Raji (cell line): ENCODE results near the gene ADAMTSL5.

ENCODE experiments used
- POLR2A ChIP-seq: IDR thresholded peaks from 2 replicates; pipeline ENCODE4 v1.6.1; 2011; ENCODE audit warnings: low read depth, low read length, control low read depth; ENCODE audit not compliant: insufficient read depth

ADAMTSL5 gene

DNA sequence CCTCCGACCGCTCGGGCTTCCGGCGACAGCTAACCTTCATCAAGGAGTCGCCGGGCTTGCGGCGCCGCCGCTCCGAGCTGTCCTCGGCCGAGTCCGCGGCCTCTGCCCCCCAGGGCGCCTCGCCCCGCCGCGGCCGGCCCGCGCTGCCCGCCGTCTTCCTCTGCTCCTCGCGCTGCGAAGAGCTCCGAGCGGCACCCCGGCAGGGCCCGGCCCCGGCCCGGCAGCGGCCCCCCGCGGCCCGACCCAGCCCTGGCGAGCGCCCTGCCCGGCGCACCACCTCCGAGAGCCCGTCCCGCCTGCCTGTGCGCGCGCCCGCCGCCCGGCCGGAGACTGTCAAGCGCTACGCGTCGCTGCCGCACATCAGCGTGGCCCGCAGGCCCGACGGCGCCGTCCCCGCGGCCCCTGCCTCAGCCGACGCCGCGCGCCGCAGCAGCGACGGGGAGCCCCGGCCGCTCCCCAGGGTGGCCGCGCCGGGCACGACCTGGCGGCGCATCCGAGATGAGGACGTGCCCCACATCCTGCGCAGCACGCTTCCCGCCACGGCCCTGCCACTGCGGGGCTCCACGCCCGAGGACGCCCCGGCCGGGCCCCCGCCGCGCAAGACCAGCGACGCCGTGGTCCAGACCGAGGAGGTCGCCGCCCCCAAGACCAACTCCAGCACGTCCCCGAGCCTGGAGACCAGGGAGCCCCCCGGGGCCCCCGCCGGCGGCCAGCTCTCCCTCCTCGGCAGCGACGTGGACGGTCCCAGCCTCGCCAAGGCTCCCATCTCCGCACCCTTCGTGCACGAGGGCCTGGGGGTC is 43.4 kb downstream of the ADAMTSL5 start:
- no peak for TF ChIP-seq POLR2A

GRCh38 chr19:1468821-1469254 is 44.0 kb downstream of the ADAMTSL5 start:
- no peak for TF ChIP-seq POLR2A

GRCh38 chr19:1468274-1468820 is 44.5 kb downstream of the ADAMTSL5 start:
- TF ChIP-seq POLR2A: no peak

GRCh38 chr19:1467490-1468273 is 45.1 kb downstream of the ADAMTSL5 start:
- TF ChIP-seq POLR2A: no peak

DNA sequence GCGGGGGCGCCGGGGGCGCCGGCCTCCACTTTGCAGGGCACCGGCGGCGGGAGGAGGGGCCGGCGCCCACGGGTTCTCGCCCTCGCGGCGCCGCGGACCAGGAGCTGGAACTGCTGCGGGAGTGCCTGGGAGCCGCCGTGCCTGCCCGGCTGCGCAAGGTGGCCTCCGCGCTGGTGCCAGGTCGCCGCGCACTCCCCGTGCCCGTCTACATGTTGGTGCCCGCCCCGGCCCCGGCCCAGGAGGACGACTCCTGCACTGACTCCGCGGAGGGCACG is 45.7 kb downstream of the ADAMTSL5 start:
- no peak for TF ChIP-seq POLR2A

GRCh38 chr19:1466461-1467214 is 46.2 kb downstream of the ADAMTSL5 start:
- no peak for TF ChIP-seq POLR2A

GRCh38 chr19:1466018-1466460 is 46.8 kb downstream of the ADAMTSL5 start:
- no peak for TF ChIP-seq POLR2A

DNA sequence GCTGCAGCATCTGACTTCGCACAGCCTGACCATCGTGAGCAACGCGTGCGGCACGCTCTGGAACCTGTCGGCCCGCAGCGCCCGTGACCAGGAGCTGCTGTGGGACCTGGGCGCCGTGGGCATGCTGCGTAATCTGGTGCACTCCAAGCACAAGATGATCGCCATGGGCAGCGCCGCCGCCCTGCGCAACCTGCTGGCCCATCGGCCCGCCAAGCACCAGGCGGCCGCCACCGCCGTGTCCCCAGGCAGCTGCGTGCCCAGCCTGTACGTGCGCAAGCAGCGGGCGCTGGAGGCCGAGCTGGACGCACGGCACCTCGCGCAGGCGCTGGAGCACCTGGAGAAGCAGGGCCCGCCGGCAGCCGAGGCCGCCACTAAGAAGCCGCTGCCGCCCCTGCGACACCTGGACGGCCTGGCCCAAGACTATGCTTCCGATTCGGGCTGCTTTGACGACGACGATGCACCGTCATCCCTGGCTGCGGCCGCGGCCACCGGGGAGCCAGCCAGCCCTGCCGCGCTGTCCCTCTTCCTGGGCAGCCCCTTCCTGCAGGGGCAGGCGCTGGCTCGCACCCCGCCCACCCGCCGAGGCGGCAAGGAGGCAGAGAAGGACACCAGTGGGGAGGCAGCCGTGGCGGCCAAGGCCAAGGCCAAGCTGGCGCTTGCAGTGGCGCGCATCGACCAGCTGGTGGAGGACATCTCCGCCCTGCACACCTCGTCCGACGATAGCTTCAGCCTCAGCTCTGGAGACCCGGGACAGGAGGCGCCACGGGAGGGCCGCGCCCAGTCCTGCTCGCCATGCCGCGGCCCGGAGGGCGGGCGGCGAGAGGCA is 47.4 kb downstream of the ADAMTSL5 start:
- no peak for TF ChIP-seq POLR2A

GRCh38 chr19:1461862-1462261 is 51.0 kb downstream of the ADAMTSL5 start:
- TF ChIP-seq POLR2A: no peak

DNA sequence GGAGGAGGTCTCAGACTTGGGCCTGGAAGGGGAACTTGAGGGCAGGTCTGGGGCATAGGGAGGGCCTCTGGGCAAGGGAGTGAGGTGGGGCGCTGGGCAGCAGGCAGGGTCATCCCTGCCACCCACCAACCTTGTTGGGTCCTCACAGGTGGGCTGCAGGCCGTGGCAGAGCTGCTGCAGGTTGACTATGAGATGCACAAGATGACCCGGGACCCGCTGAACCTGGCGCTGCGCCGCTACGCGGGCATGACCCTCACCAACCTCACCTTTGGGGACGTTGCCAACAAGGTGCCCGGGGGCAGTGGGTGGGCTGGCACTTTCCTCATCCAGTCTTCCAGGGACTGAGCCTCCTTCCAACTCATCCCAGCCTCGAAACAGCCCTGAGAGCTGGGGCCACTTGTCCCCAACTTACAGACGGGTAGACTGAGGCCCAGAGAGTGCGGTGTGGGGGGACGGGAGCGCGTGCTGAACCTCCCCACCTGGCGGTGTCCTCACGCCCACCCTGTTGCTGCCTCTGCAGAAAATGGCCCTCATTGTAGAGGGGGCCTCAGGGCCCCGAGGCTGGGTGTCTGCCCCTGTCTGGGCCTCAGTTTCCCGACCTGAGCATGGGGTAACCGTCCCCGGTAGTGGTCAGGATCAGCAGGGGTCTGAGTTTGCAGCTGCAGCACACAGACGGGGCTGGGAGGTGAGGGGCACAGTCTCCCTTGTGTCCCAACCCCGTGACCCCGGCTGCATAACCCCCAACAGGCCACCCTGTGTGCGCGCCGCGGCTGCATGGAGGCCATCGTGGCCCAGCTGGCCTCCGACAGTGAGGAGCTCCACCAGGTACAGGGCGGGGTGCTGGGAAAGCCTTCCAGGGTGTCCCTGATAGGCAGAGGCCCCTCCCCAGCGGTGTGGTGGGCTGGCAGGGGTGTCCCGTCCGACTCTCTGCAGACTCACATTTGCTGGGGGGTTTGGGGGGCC is 52.5 kb downstream of the ADAMTSL5 start:
- TF ChIP-seq POLR2A: no peak

- TF ChIP-seq POLR2A: no peak
Measured at GRCh38 chr19:1459479-1459878, 53.3 kb downstream of the ADAMTSL5 start.

DNA sequence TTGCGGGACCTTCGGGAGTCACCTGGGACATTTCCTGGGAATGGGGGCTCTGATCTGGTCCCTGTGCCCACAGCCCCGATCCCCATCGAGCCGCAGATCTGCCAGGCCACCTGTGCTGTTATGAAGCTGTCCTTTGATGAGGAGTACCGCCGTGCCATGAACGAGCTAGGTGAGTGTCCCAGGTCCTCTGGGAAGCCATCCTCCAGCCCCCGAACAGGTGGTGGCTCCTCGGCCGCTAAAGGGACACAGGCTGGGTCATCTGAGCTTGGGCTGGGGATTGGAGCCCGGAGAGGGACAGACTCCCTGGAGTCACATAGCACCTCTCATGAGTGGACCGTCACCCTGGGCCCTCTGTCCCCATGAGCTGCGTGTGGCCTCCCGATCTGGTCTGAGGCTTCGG is 54.9 kb downstream of the ADAMTSL5 start:
- no peak for TF ChIP-seq POLR2A

GRCh38 chr19:1457031-1457739 is 55.6 kb downstream of the ADAMTSL5 start:
- no peak for TF ChIP-seq POLR2A
